Iris pigment epithelial cell (primary cell): ENCODE measurements around the gene TCF25.
"Not testable (repeated sequence)": the region's sequence is repeated elsewhere in the genome, so short reads cannot be mapped to it uniquely, and the experiment has no call there.

Experiments
- DNase-seq: peaks from one replicate; pipeline ENCODE4 v3.0.0-alpha.2; 2011; ENCODE audit warnings: low read depth

TCF25 gene, protein sequence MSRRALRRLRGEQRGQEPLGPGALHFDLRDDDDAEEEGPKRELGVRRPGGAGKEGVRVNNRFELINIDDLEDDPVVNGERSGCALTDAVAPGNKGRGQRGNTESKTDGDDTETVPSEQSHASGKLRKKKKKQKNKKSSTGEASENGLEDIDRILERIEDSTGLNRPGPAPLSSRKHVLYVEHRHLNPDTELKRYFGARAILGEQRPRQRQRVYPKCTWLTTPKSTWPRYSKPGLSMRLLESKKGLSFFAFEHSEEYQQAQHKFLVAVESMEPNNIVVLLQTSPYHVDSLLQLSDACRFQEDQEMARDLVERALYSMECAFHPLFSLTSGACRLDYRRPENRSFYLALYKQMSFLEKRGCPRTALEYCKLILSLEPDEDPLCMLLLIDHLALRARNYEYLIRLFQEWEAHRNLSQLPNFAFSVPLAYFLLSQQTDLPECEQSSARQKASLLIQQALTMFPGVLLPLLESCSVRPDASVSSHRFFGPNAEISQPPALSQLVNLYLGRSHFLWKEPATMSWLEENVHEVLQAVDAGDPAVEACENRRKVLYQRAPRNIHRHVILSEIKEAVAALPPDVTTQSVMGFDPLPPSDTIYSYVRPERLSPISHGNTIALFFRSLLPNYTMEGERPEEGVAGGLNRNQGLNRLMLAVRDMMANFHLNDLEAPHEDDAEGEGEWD

DNA sequence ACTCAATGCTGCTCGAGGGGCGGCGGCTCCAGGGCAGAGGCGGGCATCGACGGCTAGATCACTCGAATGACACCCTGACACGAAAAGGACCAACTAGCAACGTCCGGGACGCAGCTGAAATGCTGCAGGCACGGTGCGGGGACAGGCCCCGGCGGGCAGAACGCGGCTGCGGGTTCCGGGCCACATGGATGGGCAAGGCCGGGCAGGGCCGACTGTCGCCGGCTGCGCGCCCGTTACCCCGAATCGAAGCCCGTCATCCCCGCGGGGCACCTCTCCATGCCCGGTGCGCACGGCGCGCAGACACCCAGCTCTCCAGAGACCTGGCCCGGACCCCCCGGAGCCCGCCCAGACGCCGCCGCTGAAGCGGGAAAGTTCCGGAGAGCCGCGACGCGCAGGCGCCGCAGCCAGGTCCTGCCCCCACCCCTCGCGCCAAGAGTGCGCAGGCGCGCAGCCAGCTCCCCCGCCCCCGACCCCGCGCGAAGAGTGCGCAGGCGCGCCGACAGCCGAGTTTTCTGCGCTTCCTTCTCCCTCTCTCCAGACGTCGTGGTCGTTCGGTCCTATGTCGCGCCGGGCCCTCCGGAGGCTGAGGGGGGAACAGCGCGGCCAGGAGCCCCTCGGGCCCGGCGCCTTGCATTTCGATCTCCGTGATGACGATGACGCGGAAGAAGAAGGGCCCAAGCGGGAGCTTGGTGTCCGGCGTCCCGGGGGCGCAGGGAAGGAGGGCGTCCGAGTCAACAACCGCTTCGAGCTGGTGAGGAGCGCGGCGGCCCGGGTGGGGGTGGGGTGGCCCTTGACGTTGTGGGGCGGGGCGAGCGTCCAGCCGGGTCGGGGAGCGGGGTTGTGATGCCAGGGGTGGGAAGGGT is at the start of gene TCF25:
Gene TCF25 (plus strand): TSS at position 484 of the 863 bp plus-strand sequence. CDS start 76 bp downstream, at position 560.
- peak; percentile 77 for DNase-seq

DNA sequence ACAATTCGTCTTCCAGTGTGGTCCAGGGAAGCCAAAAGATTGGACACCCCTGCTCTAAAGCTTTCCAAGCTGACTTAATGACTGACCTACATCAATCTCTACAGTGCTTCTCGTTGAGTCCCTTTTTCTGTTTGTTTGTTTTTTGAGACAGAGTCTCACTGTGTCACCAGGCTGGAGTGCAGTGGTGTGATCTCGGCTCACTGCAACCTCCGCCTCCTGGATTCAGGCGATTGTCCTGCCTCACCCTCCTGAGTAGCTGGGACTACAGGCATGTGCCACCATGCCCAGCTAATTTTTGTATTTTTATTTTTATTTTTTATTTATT is 49.6 kb upstream of the TCF25 start:
- not testable (repeated sequence) for DNase-seq

DNA sequence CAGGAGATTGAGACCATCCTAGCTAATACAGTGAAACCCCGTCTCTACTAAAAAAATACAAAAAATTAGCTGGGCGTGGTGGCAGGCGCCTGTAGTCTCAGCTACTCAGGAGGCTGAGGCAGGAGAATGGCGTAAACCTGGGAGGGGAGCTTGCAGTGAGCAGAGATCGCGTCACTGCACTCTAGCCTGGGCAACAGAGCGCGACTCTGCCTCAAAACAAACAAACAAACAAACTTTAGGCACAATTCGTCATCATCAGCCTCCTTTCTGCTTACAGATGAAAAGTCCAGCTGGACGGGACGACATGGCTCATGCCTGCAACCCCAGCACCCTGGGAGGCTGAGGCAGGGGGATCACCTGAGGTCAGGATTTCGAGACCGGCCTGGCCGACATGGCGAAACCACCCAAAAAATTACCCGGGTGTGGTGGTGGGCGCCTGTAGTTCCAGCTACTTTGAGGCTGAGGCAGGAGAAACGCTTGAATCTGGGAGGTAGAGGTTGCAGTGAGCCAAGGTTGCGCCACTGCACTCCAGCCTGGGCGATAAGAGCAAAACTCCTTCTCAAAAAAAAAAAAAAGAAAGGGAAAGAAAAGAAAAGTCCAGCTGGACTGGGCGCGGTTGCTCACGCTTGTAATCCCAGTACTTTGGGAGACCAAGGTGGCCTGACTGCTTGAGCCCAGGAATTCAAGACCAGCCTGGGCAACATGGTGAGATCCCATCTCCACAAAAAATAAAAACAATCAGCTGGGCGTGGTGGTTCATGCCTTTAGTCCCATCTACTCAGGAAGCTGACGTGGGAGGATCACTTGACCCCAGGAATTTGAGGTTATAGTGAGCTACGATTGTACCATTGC is 46.6 kb upstream of the TCF25 start:
- DNase-seq, result no peak

DNA sequence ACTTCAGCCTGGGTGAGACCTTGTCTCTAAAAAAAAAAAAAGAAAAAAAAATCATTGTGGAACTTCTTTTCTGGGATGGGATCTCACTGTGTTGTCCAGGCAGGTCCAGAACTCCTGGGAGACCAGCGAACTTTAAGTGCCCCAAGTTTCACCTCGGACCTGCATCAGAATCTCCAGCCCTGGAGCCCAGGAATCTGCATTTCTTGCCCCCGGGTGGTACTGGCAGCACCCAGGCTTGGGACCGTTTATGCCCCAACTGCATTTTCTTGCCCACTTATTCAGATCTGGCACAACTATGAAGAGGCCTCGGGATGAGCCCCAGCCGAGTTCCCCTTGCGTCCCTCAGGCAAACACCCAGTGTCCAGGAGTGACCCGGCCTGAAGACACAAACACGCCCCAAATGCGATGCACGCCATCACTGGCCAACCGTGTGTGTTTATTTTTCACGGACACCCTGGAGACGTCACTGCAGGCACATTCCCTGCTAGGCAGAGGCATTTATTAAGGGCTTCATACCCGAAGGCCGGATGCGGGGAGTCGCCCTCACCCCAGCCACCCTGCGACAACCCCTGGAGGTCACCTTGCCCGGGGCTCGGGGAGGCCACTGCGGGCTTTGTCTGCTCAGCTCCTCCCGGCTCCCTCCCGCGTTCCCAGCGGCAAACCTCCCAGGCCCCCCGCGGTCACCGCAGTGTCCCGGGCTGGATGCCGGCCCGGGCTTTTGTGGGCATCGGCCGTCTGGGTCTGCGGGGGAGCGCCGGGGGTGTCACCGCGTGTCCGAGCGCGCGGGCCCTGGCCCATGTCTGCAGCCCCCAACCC is 45.8 kb upstream of the TCF25 start:
- DNase-seq, result peak; percentile 61

DNA sequence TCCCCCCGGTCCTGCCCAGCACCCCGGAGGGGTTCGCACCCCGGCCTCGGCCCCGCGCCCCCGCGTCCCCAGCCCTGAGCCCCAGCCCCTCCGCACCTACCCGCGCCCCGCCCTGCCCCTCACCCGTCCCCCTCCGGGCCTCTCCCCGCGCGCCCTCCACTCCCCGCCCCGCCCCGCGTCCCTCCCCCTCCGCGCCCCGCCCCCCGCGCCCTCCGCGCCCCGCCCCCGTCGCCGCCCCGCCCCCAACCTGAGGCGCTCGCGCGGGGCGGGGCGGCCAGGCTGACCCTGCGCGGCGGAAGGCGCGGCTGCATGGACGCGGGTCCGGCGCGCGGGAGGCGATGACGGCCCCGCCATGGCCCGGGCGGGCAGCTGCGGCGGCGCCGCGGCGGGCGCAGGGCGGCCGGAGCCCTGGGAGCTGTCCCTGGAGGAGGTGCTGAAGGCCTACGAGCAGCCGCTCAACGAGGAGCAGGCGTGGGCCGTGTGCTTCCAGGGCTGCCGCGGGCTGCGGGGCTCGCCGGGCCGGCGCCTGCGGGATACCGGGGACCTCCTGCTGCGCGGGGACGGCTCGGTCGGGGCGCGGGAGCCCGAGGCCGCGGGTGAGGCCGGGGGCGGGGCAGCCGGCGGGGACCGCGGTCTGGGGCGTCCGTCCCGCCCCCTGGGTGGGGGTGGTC is 45.1 kb upstream of the TCF25 start, which contains the start of gene SPIRE2:
Gene SPIRE2 (plus strand): TSS at position 277 of the 671 bp plus-strand sequence. CDS start 76 bp downstream, at position 353.
- DNase-seq, result peak; percentile 73

DNA sequence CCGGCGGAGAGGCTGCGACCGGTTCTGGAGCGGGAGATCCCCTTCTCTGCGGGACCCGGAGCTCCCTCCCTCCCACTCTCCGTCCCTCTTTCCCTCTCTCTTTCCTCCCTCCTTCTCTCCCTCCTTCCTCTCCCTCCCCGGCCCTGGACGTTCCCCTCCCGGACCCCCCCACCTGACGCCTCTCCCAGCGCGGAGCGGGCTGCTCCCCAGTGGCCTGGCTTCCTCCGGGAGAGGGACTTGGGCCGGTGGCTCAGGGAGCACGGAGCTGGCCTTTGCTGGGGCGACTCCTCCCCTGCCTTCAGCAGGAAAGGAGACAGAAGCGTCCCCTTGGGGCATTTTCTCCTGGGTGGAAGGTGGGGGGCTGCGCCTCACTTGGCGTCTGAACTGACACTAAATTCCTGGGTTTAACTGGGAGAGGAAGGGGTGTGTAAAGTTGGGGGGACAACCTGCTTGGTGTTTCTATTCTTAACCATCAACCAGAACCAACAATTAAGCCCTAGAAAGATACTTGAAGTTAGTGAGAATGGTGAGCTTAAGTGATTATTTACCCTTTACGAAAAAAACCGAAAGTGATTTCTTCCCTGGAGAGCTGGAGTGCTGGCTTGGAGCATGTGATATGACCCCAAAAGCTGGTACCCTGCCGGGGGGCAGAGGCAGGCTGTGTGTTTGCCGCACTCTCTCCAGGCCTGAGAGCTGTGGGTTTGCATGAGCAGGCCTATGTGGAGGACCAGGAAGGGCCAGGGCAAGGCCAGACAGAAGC is 44.3 kb upstream of the TCF25 start:
- DNase-seq, result no peak

DNA sequence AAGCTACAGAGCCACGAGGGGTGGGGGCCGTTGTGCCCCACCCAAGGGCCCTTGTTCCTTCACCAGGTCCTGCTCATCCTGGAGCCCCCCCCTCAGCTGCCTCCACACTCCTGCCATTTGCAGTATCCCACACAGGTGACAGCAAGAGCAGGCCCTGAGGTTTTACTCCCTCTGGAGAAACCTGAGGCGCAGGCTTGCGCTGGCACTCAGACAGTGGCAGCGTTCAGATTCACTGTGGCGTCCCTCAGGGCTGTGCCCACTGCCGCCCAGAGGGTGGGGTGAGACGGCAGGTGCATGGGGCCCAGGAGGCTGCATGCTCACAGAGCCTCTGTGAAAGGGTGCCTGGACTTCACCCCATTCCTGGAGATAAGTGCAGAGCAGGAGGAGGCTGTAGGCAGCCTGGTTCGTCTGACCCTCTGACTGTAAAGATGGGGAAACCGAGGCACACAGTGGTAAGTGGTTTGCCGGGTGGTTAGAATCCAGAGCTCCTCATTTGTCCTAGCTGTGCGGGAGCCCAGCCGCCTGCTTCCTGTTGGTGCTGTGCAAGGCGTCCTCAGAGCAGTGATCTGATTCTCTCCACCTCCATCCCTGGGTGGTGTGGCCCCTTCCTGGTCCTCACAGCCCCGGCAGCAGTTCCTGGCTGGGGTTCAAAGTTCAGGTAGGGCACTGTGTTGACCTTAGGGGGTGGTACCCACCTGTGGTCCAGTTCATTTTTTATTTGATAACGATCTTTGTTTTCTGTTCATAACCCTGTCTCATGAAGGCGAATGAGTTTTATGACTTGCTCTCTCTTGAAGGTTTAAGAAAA is 43.6 kb upstream of the TCF25 start:
- DNase-seq, result no peak

DNA sequence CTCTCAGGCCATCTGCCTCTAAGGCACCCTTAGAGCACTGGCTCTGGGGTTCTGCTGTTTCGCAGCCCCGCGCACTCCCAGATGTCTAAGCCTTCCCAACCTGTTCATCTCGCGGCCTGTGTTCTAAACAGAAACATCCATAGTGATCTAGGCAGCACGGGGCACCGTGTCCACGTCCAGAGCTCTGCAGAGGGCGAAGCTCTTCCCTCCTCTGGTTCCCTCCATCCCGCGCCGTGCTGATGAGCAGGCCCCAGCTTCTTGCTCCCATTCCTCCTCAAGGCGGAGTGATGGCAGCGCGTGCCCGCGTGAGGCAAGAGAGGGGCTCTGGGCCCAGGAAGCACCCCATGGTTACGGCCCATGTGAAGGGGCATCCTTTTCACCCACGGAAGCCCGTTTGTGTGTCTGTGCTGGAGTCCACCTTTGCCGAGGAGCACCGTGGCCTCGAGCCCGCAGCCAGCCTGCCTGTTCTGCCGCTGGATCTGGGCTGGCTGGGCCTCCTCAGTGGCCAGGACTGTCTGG is 41.5 kb upstream of the TCF25 start:
- no peak for DNase-seq

DNA sequence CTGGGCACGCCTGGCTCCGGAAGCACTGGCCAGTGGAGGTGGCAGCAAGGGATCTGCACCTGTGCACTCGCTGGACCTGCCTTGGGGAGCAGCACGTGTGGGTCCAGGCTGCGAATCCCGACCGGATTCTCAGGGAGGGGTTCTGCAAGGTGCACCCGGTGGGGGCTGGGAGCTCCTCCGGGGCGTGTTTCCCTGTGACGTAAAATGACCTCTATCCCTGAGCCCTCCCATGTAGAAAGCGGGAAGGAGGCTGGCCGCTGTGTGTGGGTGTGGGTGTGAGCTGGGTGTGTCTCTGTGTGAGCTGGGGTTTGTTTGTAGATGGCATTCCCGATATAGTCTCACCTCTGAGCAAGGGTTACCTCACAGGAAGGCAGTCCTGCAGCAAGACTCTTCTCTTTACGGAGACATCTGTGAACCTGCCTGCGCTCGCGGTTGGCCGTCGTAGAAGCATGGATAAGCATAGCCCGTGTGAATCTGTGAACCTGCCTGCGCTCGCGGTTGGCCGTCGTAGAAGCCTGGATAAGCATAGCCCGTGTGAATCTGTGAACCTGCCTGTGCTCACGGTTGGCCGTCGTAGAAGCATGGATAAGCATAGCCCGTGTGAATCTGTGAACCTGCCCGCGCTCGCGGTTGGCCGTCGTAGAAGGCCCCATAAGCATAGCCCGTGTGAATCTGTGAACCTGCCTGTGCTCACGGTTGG is 39.6 kb upstream of the TCF25 start:
- not testable (repeated sequence) for DNase-seq

DNA sequence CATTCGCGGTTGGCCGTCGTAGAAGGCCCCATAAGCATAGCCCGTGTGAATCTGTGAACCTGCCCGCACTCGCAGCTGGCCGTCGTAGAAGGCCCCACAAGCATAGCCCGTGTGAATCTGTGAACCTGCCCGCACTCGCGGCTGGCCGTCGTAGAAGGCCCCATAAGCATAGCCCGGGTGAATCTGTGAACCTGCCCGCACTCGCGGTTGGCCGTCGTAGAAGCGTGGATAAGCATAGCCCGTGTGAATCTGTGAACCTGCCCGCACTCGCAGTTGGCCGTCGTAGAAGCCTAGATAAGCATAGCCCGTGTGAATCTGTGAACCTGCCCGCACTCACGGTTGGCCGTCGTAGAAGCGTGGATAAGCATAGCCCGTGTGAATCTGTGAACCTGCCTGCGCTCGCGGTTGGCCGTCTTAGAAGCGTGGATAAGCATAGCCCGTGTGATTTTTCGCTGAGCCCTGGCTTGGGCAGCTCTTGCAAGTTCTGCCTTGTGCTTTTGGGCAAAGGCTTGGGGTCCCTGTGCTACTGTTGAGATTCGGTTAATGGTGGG is 38.5 kb upstream of the TCF25 start:
- DNase-seq, result not testable (repeated sequence)

DNA sequence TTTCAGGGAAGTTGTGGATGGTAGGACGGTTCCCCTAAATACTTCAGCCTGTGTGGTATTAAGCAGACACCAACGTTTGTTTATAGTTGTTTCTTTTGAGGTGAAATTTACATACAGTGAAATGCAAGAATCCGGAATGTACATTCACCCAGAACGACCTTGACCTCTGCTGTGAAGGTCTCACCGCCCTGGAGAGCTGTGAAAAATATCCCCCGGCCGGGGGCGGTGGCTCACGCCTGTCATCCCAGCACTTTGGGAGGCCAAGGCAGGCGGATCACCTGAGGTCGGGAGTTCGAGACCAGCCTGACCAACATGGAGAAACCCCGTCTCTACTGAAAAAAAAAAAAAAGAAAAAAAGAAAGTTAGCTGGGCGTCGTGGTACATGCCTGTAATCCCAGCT is 36.9 kb upstream of the TCF25 start:
- not testable (repeated sequence) for DNase-seq

DNA sequence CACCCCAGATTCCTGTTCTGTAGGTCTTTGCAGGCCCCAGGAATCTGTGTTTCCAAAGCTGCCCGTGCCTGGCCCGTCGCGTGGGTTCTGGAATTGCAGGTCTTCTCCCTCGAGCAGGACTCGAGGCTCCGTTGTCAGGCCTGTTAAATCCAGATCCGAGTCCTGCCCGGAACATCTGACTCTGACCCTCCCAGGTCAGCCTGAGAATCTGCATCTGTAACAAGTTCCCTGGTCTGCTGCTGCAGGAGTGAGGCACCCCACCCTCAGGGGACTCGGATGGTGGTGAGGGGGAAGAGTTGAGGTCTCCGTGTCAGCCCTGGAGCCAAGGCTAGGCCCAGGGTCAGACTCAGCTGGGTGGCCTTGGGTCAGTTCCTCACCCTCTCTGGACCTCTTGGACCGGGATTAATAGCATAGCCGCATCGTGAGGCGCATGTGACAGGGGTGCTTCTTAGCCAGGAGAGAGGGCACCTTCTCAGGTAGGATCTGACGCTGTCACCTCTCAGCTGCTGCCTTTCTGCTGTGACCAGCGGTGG is 36.3 kb upstream of the TCF25 start:
- DNase-seq, result no peak

DNA sequence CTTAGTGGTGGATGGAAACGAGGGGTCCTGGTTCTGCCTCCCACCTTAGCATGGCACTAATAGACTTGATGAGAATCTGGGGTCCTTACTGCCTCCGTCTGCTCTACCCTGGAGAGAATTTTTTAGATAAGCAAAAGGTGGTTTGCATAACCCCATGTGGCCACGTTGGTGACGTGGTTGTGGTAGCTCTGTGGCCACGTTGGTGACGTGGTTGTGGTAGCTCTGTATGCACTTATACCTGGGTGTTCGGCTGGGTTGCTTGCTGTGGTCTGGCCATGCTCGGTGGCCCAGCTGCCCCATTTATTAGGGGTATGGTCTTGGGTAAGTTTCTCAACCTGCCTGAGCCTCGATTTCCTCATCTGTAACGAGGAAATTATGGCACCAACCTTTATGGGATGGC is 32.1 kb upstream of the TCF25 start:
- DNase-seq, result no peak

DNA sequence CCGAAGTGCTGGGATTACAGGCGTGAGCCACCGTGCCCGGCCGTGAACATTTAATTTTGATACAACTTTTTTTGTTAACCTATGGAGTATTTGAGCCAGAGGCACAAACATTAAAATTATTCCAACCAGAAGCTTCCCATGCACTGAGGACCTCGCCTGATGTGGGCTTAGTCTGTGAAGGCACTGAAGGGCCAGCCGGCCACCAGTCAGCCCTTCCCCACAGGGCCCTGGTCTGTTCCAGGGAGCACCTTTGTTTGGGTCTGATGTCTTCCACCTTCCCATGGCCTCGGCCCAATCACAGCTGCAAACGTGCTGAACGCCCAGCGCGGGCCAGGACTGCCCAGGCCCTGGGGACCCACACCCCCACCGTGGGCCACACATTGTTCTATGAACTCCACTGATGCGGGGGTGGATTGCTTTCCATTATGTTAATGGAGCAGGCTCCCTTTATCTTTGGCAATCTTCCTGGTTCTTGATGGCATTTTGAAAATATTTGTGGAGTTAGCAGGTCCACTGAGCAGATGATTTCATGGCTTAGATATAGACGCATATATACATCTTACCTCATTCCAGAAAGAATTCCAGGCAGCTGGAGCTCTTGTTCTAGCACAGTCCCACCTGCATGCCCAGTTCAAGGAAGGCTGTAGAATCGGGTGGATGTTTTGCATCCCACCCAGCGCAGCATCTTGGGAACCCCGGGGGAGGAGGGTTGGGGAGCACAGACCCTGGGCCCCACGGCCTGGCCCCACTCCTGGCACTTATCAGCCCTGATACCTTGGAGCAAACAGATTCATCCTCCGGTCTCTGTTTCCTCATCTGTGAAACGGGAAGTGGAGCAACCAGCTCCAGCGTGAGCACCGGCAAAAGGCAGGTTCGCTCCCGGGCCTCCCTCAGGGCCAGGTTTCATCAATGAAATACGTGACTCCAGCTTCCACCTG is 30.7 kb upstream of the TCF25 start:
- DNase-seq, result peak; percentile 69

DNA sequence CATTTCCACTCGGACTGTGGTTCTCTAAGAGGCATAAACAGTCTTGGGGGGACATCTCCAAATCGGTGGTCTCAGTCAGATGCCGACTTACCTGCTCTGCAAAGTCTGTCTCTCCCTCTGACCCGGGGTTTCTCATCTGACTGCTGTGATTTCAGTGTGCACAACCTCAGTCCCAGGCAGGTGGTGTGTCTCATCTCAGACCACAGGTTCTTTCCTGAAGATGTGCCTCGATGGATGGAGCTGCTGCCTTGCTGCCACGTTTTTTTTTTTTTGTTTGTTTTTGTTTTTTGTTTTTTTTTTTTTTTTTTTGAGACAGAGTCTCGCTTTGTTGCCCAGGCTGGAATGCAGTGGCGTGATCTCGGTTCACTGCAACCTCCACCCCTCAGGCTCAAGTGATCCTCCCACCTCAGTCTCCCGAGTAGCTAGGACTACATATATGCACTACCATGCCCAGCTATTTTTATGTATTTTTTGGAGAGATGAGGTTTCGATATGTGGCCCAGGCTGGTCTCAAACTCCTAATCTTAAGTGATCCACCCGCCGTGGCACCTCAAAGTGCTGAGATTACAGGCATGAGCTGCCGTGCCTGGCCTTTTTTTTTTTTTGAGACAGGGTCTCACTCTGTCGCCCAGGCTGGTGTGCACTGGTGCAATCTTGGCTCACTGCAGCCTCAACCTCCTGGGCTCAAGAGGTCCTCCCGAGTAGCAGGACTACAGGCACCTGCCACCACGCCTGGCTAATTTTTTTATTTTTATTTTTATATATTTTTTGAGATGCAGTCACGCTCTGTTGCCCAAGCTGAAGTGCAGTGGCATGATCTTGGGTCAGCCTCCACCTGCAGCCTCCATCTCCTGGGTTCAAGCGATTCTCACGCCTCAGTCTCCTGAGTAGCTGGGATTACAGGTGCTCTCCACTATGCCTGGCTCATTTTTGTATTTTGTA is 29.7 kb upstream of the TCF25 start:
- no peak for DNase-seq
